ENCODE results near the gene KANTR.
A peak's percentile ranks its signal among the peaks of the same experiment; 100 is the strongest.

Gene KANTR

DNA sequence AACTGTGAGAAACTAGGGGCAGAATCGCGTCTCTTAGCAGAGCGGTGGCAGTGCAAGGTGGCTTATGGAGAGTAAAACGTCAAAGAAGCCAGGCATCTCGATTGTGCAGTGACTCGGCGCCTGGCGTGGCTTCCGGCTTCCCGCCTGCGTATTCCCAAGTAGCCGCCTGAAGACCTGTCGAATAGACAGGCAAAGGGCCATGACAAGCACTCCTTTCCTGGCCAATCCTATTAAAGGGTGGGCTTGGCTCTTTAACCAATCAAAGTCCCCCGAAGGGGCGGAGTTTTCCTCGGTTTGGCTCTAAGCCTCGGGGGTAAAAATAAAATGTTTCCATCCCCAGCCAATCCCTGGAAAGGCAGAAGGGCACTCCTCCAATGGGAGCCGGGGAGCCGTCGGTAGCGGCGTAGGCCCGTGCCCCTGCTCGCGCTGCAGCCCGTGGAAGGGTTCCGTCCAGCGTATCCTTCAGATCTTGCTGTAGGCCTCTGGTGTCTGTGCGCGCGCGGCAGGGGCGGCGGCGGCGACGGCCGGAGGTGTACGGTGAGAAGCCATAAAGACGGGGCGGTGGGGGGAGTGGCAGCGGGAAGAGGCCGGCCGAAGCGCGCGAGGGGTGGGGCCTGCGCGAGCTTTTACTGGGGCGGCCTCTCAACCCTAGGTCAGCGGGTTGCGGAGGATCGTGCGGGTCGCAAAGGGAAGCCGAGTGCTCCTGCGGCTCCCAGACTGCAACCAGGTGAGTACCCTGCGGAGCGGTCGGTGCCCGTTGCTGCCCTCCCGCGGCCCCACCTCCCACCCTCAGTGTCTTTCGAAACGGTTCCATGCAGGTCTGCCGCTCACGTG, at the start of gene KANTR:
KANTR (plus strand) TSS at position 395 of the 834 bp plus-strand sequence. CDS start 30,131 bp downstream, outside the sequence.
- H3K4me1 Mint-ChIP-seq (ENCODE audit: low read depth): peaks cover 20% of the 10 kb centered on the region
- H3K4me3 Mint-ChIP-seq: peak within 1 kb of the TSS; percentile 92
- H3K36me3 Mint-ChIP-seq (ENCODE audit: low read depth): no peaks in the 10 kb centered on the region
- H3K27me3 Mint-ChIP-seq: no peaks in the 10 kb centered on the region
- peak within 1 kb of the TSS; percentile 92 for H3K27ac Mint-ChIP-seq
- no peaks in the 10 kb centered on the region for H3K9me3 Mint-ChIP-seq

DNA sequence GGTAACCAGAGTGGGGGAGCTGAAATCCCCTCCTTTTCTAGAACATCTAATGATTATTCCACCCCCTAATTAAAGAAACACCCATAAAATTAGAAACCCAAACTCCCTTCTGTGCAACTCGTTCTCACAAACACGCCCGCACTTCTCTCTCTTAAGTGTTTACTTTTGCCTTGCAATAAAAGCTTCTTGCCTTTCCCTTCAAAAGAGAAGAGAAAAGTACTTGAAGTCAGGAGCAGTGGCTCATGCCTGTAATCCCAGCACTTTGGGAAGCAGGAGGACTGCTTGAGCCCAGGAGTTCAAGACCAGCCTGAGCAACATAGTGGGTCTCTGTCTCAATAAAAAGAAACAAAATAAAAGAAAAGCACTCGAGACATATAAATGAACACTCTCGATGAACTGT, 48.9 kb upstream of the KANTR start:
- Mint-ChIP-seq H3K27ac (no peak overlapping the region), H3K27me3 (no peaks in the 10 kb centered on the region), H3K4me3 (no peak overlapping the region), H3K9me3 (no peaks in the 10 kb centered on the region), H3K36me3 (ENCODE audit: low read depth) (no peaks in the 10 kb centered on the region), H3K4me1 (ENCODE audit: low read depth) (no peaks in the 10 kb centered on the region)

DNA sequence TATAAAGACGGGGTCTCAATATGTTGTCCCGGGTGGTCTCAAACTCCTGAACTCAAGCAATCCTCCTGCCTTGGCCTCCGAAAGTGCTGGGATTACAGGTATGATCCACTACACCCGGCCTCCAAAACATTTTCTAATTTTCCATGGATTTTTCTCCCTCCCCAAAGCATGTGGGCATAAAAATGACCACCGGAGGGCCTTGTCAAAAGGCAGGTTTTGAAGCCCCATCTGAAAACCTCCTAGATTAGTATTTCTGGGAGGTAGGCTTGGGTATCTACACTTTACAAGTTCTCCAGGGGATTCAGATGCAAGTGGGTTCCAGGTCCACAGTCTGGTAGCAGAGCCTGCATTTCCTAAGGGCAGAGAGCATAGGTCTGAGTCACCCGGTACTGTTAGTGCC, 46.7 kb upstream of the KANTR start:
- Mint-ChIP-seq H3K27ac (no peak overlapping the region), H3K27me3 (no peaks in the 10 kb centered on the region), H3K36me3 (ENCODE audit: low read depth) (no peaks in the 10 kb centered on the region), H3K4me1 (ENCODE audit: low read depth) (no peaks in the 10 kb centered on the region), H3K4me3 (no peak overlapping the region), H3K9me3 (no peaks in the 10 kb centered on the region)

DNA sequence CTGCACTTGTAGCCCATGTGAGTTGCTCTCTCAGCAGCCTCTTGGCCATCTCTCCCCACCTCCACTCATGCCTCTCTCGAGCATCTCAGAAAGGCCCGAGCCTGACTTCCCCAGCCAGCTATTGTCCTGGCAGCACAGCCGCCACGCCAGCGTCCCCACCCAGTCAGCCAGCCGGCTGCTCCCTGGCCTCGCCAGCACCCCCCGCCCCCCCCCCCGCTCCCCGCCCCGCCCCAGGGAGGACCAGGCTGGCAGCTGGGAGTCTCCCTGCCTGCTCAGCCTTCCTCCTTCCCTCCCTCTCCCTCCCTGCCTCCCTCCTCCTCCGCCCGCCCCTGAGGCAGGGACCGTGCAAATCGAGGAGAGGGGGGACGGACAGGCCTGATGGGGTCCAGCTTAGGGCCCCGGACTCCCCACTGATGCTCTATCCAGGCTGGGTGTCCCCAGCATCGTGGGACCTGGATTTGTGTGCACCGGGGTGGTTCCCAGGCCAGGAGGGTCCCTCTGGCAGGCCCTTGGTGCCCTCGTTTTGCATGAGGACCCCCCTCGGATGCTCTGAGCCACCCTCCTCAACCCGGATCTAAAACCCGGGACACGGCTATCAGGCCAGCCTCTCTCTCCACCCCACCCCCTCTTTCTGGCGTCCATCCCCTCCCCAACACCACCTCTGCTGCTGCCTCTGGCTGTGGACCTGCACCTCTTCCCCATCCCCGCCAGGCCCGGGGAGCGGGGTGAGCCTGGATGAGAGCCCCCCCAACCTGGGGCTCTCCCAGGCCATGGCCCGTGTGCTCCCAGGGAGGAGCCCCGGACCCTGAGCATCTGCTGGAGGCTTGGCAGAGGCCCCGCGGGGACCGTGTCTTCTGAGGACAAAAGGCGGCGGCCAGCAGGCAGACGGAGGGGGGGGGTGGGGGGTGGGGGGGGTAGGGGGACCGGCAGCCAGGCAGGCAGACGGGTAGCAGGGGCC, 45.5 kb upstream of the KANTR start, which contains the start of gene GPR173:
GPR173 (plus strand) TSS at position 621 of the 958 bp plus-strand sequence. CDS start 27,833 bp downstream, outside the sequence.
- no peaks in the 10 kb centered on the region for H3K4me1 Mint-ChIP-seq (ENCODE audit: low read depth)
- no peaks in the 10 kb centered on the region for H3K36me3 Mint-ChIP-seq (ENCODE audit: low read depth)
- no peaks in the 10 kb centered on the region for H3K27me3 Mint-ChIP-seq
- H3K27ac Mint-ChIP-seq: no peak within 1 kb of the TSS
- peak within 1 kb of the TSS; percentile 41 for H3K4me3 Mint-ChIP-seq
- H3K9me3 Mint-ChIP-seq: no peaks in the 10 kb centered on the region

GRCh38 chrX:53049127-53049517, 44.8 kb upstream of the KANTR start:
- H3K36me3 Mint-ChIP-seq (ENCODE audit: low read depth): no peaks in the 10 kb centered on the region
- H3K4me1 Mint-ChIP-seq (ENCODE audit: low read depth): no peaks in the 10 kb centered on the region
- no peaks in the 10 kb centered on the region for H3K9me3 Mint-ChIP-seq
- H3K27ac Mint-ChIP-seq: no peak overlapping the region
- H3K4me3 Mint-ChIP-seq: peak overlapping the region; percentile 41
- H3K27me3 Mint-ChIP-seq: no peaks in the 10 kb centered on the region

DNA sequence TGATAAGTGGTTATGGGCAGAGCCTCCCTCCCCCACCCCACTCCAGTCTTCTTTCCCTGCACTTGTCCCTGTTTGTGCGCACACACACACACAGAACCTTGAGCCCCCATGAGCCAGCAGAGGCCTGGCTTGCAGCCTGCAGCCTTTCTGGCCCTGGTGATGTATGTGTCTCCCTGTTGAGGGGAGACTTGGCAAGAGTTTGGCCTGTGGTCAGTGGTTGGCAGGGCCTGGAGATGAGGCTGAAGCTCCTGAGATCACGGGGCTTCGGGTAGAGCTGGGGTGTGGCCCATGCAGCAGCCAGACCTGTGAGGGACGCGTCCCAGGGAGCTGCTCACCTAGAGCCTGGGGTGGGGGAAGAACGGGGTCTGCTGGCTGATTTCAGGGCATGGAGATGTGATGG, 43.1 kb upstream of the KANTR start:
- no peaks in the 10 kb centered on the region for H3K4me1 Mint-ChIP-seq (ENCODE audit: low read depth)
- no peaks in the 10 kb centered on the region for H3K36me3 Mint-ChIP-seq (ENCODE audit: low read depth)
- no peaks in the 10 kb centered on the region for H3K27me3 Mint-ChIP-seq
- H3K9me3 Mint-ChIP-seq: no peaks in the 10 kb centered on the region
- no peak overlapping the region for H3K4me3 Mint-ChIP-seq
- H3K27ac Mint-ChIP-seq: no peak overlapping the region

DNA sequence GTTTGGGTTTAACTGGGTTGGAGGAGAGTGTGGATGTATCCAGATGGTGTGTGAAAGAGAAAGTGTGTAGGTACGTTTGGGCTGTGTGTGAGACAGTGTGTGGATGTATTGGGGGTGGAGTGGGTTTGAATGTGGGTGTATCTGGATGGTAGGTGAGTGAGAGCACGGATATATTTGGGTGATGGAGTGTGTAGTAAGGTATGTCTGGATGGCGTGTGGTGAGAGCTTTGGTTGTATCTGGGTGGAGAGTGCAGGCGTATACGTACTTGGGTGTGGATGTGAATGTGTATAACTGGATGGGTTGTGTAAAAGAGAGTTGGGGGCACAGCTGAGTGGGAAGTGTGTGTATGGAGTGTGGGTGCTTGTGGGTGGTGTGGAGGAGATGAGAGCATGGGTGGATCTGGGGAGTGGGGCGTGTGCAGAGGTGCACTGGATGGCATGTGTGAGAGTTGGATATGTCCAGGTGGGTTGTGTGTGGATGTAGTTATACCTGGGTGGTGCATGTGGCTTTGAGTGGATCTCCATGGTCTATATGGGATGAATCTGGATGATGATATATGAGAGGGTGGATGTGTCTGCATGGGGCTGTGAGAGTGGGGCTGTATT, 38.6 kb upstream of the KANTR start:
- H3K36me3 Mint-ChIP-seq (ENCODE audit: low read depth): no peaks in the 10 kb centered on the region
- no peak overlapping the region for H3K27ac Mint-ChIP-seq
- H3K27me3 Mint-ChIP-seq: no peaks in the 10 kb centered on the region
- no peaks in the 10 kb centered on the region for H3K9me3 Mint-ChIP-seq
- no peak overlapping the region for H3K4me3 Mint-ChIP-seq
- no peaks in the 10 kb centered on the region for H3K4me1 Mint-ChIP-seq (ENCODE audit: low read depth)

- no peak overlapping the region for H3K4me3 Mint-ChIP-seq
- no peaks in the 10 kb centered on the region for H3K36me3 Mint-ChIP-seq (ENCODE audit: low read depth)
- no peak overlapping the region for H3K27ac Mint-ChIP-seq
- H3K4me1 Mint-ChIP-seq (ENCODE audit: low read depth): no peaks in the 10 kb centered on the region
- H3K27me3 Mint-ChIP-seq: no peaks in the 10 kb centered on the region
- H3K9me3 Mint-ChIP-seq: no peaks in the 10 kb centered on the region
These were observed 37.6 kb upstream of the KANTR start for GRCh38 chrX:53056292-53056691.

- H3K4me1 Mint-ChIP-seq (ENCODE audit: low read depth): no peaks in the 10 kb centered on the region
- no peak overlapping the region for H3K4me3 Mint-ChIP-seq
- no peaks in the 10 kb centered on the region for H3K27me3 Mint-ChIP-seq
- H3K9me3 Mint-ChIP-seq: no peaks in the 10 kb centered on the region
- H3K36me3 Mint-ChIP-seq (ENCODE audit: low read depth): no peaks in the 10 kb centered on the region
- no peak overlapping the region for H3K27ac Mint-ChIP-seq
These were observed 28.8 kb upstream of the KANTR start for GRCh38 chrX:53065104-53065503.

GRCh38 chrX:53071064-53071463, 22.9 kb upstream of the KANTR start:
- no peaks in the 10 kb centered on the region for H3K27me3 Mint-ChIP-seq
- peaks cover 17% of the 10 kb centered on the region for H3K4me1 Mint-ChIP-seq (ENCODE audit: low read depth)
- no peaks in the 10 kb centered on the region for H3K36me3 Mint-ChIP-seq (ENCODE audit: low read depth)
- no peaks in the 10 kb centered on the region for H3K9me3 Mint-ChIP-seq
- H3K4me3 Mint-ChIP-seq: no peak overlapping the region
- H3K27ac Mint-ChIP-seq: no peak overlapping the region

DNA sequence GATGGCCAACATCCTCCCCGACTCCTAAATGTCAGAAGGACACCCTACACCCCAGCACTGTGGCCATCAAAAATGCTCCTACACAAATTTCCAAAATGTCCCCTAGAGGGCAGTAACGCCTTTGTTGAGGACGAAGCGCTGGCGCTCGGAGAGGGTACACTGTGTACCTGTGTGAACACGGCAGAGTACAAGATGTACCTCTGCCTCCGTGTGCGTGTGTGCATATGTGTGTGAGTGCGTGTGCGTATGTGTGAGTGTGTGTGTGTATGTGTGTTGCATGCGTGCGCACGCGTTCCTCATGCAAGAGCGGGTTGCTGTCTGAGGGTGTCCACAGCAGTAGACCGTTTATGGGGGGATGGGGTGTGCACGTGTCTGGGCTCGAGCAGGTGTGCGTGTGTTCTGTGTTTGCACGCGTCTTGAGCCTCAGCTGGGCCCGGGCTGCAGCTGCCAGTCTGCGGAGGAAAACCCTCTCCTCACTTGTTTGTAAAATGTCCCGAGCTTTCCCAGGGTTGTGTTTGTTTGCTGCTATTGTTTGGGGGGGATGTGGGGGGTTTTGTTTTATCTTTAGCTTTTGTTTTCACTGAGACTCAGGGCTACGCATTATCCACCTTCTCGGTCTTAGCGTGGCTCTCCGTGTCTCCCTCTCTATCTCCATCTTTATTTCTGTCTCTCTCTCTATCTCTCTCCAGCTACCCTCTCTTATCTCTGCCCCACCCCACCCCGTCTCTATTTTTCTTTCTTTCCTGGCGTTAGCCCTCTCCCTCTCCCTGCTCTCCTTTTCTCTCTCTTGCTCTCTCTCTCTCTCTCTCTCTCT, 22.1 kb upstream of the KANTR start:
- H3K9me3 Mint-ChIP-seq: no peaks in the 10 kb centered on the region
- H3K4me3 Mint-ChIP-seq: peak overlapping the region; percentile 88
- H3K27me3 Mint-ChIP-seq: no peaks in the 10 kb centered on the region
- H3K27ac Mint-ChIP-seq: peak overlapping the region; percentile 62
- H3K36me3 Mint-ChIP-seq (ENCODE audit: low read depth): no peaks in the 10 kb centered on the region
- H3K4me1 Mint-ChIP-seq (ENCODE audit: low read depth): peaks cover 17% of the 10 kb centered on the region

DNA sequence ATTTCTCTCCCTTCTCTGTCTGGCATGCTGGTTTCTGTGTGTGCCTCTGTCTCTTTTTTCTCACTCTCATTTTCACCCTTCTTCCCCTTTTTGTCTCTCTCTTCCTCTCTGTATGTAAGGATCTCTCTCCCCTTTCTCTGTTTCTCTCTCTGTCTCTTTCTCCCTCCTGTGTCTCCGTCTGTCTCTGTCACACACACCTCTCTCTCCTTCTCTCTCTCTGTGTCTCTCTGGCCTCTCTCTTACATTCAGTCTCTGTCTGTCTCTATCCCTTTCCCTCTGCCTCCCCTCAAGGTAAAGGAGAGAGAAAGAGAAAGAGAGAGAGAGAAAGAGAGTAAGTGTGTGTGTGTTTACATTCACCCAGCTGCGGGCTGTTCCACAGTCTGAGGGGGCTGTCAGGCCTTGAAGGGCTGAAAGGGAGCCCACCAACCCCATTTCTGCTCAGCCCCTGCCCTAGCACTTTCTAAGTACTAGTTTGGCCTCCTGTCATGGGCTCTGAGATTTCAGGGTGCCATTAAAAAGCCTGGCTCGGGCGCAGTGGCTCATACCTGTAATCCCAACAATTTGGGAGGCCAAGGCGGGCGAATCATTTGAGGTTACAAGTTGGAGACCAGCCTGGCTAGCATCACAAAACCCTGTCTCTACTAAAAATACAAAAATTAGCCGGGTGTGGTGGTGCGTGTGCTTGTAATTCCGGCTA, 21.4 kb upstream of the KANTR start:
- Mint-ChIP-seq H3K9me3 (no peaks in the 10 kb centered on the region), H3K27me3 (no peaks in the 10 kb centered on the region), H3K4me3 (peak overlapping the region; percentile 88), H3K27ac (peak overlapping the region; percentile 62), H3K4me1 (ENCODE audit: low read depth) (peaks cover 17% of the 10 kb centered on the region), H3K36me3 (ENCODE audit: low read depth) (no peaks in the 10 kb centered on the region)

DNA sequence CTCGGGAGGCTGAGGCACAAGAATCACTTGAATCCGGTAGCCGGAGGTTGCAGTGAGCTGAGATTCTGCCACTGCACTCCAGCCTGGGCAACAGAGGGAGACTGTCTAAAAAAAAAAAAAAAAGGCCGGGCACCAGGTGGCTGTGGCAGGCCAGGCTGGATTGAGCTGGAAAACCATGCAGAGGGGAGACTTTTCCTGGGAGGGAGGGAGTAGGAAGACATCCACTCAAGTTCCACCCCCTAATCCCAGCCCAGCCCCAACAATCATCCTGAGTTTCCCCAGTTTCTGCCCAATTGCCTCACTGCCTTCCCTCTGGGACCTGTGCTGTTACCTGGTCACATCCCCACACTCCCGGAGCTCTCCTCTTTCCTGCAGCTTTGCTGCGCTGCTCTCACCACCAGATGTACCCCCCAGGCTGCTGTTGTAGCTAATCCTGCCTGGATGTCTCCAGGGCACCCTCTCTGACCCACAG, 20.8 kb upstream of the KANTR start:
- no peak overlapping the region for H3K4me3 Mint-ChIP-seq
- no peak overlapping the region for H3K27ac Mint-ChIP-seq
- H3K36me3 Mint-ChIP-seq (ENCODE audit: low read depth): no peaks in the 10 kb centered on the region
- no peaks in the 10 kb centered on the region for H3K27me3 Mint-ChIP-seq
- no peaks in the 10 kb centered on the region for H3K9me3 Mint-ChIP-seq
- peaks cover 17% of the 10 kb centered on the region for H3K4me1 Mint-ChIP-seq (ENCODE audit: low read depth)

Data from stimulated activated naive CD8-positive, alpha-beta T cell treated with anti-CD3 and anti-CD28 coated beads, Interleukin-15, Interleukin-2, amounts not matched to agents 100 ng/mL and 50 ng/mL, for 24 hours (primary cell).